GM12878 (cell line): ENCODE measurements around the gene PERM1. TPM values are rescaled to one million over a fixed set of nuclear protein-coding genes. Genes with fewer than 3 reads are reported as not detected.

Source experiments
- ATAC-seq: fragments of 200-7000 bp; cut with Tn5 transposase; 3 replicates; pipeline ENCODE4 v1.9.1; 2020; ENCODE audit warnings: mild to moderate bottlenecking, moderate library complexity
- BruUV-seq: library from RNA; stranded (reverse); fragments of 400-500 nt; replicated peaks from 2 replicates; lab custom pipeline; 2021; lab: Mats Ljungman, UMichigan
- CTCF ChIA-PET: fragments of 300-600 bp; sonication (Branson Sonifier 250); formaldehyde crosslinking; extraction: SDS; loops from one replicate; lab custom pipeline; 2021; ENCODE audit warnings: inconsistent platforms; lab: Yijun Ruan, JAX
- POLR2A ChIA-PET: fragments of 350-600 bp; formaldehyde crosslinking; extraction: SDS; loops from one replicate; lab custom pipeline; 2021; ENCODE audit warnings: inconsistent platforms; lab: Charles Lee
- RAD21 ChIA-PET: fragments of 300-600 bp; sonication (Branson Sonifier 250); formaldehyde crosslinking; loops from one replicate; lab custom pipeline; 2023; ENCODE audit warnings: antibody characterized with exemption; ENCODE audit not compliant: unreplicated experiment; lab: Charles Lee
- SMC1A ChIA-PET: fragments of 300-600 bp; sonication (Branson Sonifier 250); formaldehyde crosslinking; loops from one replicate; lab custom pipeline; 2023; ENCODE audit not compliant: unreplicated experiment, uncharacterized antibody; lab: Charles Lee
- DNase-seq: peaks from one replicate; pipeline ENCODE4 v3.0.0-alpha.2; 2011; ENCODE audit warnings: low read depth, low spot score
- FAIRE-seq: peaks from 3 replicates; lab custom pipeline; 2011; peaks lifted over from hg19 to GRCh38; lab: Jason Lieb, UNC
- H2AFZ ChIP-seq: 2 replicates; pipeline ENCODE4 v1.6.0; 2011; ENCODE audit warnings: low read depth, low read length, control low read depth; ENCODE audit not compliant: control insufficient read depth
- H3K27ac ChIP-seq: 2 replicates; pipeline ENCODE4 v1.5.1; 2011; ENCODE audit warnings: control low read depth; ENCODE audit not compliant: control insufficient read depth, insufficient read depth
- H3K27me3 ChIP-seq, 2 experiments: replicated peaks in 1 of 2; 2 replicates each; pipeline versions ENCODE4 v1.6.0 to v1.6.1; 2011; ENCODE audit warnings: low read length in 1 of 2; ENCODE audit not compliant: control insufficient read depth in 2 of 2, insufficient read depth in 2 of 2
- H3K36me3 ChIP-seq, 2 experiments: 2 replicates each; pipeline ENCODE4 v1.5.1; 2011; ENCODE audit warnings: low read length in 1 of 2; ENCODE audit not compliant: control insufficient read depth in 2 of 2, insufficient read depth in 2 of 2
- H3K4me1 ChIP-seq: 2 replicates; pipeline ENCODE4 v1.6.1; 2011; ENCODE audit warnings: mild to moderate bottlenecking, low read length, moderate library complexity, mixed read lengths; ENCODE audit not compliant: control insufficient read depth, insufficient read depth
- H3K4me2 ChIP-seq: 2 replicates; pipeline ENCODE4 v1.6.0; 2011; ENCODE audit warnings: control low read depth; ENCODE audit not compliant: control insufficient read depth, insufficient read depth
- H3K4me3 ChIP-seq: fragments of 200-600 bp; sonication (generic); 2 replicates; pipeline ENCODE4 v1.5.1; 2016
- H3K79me2 ChIP-seq: 2 replicates; pipeline ENCODE4 v1.6.0; 2011; ENCODE audit warnings: low read length; ENCODE audit not compliant: control insufficient read depth, insufficient read depth
- H3K9ac ChIP-seq: 2 replicates; pipeline ENCODE4 v1.8.0; 2011; ENCODE audit warnings: low read length, control low read depth, mixed read lengths; ENCODE audit not compliant: control insufficient read depth, insufficient read depth
- H3K9me3 ChIP-seq: replicated peaks from 3 replicates; pipeline ENCODE4 v1.5.1; 2011; ENCODE audit warnings: mild to moderate bottlenecking, low read length; ENCODE audit not compliant: control insufficient read depth, insufficient read depth
- H4K20me1 ChIP-seq: 2 replicates; pipeline ENCODE4 v1.6.0; 2011; ENCODE audit not compliant: control insufficient read depth, insufficient read depth
- E4F1 ChIP-seq: fragments of 450-650 bp; IDR thresholded peaks from 2 replicates; pipeline ENCODE4 v1.6.1; 2018; ENCODE audit warnings: borderline replicate concordance, mild to moderate bottlenecking; ENCODE audit not compliant: partially characterized antibody
- NR2C1 ChIP-seq: fragments of 450-650 bp; IDR thresholded peaks from 2 replicates; pipeline ENCODE4 v1.6.1; 2017; ENCODE audit warnings: antibody characterized with exemption, mild to moderate bottlenecking, moderate library complexity
- WGBS: methylation state at CpG from one replicate; pipeline ENCODE4 v1.1.6; 2016; ENCODE audit warnings: low lambda C conversion rate; ENCODE audit not compliant: insufficient replicate concordance, insufficient coverage; ENCODE audit errors: missing lambda C conversion rate; 5-methylcytosine and 5-hydroxymethylcytosine counted together
- in situ Hi-C: fragments of 300-500 bp; cut with MboI; formaldehyde crosslinking; loops from 9 replicates; pipeline ENCODE4 v1.14.3; 2018; ENCODE audit warnings: mixed read lengths
- intact Hi-C: fragments of 100-400 bp; cut with micrococcal nuclease; formaldehyde crosslinking; loops from one replicate; pipeline ENCODE4 v1.14.2; 2022; ENCODE audit not compliant: unreplicated experiment
- polyA plus RNA-seq, 11 experiments: library from polyadenylated mRNA; depleted of rRNA in 4 of 11; unstranded in 6 of 11; stranded (reverse) in 5 of 11; fragments of >200 nt; fragmentation: Nextera tagmentation in 4 of 11; fragmentation: Illumina TruSeq in 1 of 11; extraction: Ambion mirVana in 4 of 11; extraction: Trizol in 1 of 11; gene quantifications; 1 replicate in 1 of 11; 2 replicates in 10 of 11; pipeline versions ENCODE4 v1.2.1 to v1.2.3, GENCODE V29; 2011 to 2016; ENCODE audit warnings: inconsistent platforms in 2 of 11, missing spikeins in 2 of 11, low read depth in 1 of 11
- total RNA-seq, 4 experiments: library from RNA; depleted of rRNA in 3 of 4; stranded (reverse); fragments of >200 nt in 3 of 4; fragmentation: Illumina TruSeq in 1 of 4; extraction: Trizol in 1 of 4; gene quantifications; 2 replicates each; pipeline versions ENCODE4 v1.2.1 to v1.2.3, GENCODE V29; 2013 to 2021
- TF ChIP-seq, protein P1 (sequence below), 3 experiments: IDR thresholded peaks in 2 of 3; conservative IDR thresholded peaks in 1 of 3; 2 replicates each; pipeline ENCODE4 v1.5.1; 2011; ENCODE audit warnings: low read depth in 3 of 3, low read length in 3 of 3, mild to moderate bottlenecking in 3 of 3, control low read depth in 2 of 3, moderate library complexity in 2 of 3, inconsistent platforms in 1 of 3, mixed read lengths in 1 of 3; ENCODE audit not compliant: control insufficient read depth in 2 of 3, insufficient read depth in 1 of 3; ENCODE audit errors: extremely low read depth in 1 of 3

Gene PERM1
- total and polyA plus RNA-seq, 10 of the 15 experiments (the other 5 are each of a cell fraction or from before 2014, with no cell fraction given), result not detected

DNA sequence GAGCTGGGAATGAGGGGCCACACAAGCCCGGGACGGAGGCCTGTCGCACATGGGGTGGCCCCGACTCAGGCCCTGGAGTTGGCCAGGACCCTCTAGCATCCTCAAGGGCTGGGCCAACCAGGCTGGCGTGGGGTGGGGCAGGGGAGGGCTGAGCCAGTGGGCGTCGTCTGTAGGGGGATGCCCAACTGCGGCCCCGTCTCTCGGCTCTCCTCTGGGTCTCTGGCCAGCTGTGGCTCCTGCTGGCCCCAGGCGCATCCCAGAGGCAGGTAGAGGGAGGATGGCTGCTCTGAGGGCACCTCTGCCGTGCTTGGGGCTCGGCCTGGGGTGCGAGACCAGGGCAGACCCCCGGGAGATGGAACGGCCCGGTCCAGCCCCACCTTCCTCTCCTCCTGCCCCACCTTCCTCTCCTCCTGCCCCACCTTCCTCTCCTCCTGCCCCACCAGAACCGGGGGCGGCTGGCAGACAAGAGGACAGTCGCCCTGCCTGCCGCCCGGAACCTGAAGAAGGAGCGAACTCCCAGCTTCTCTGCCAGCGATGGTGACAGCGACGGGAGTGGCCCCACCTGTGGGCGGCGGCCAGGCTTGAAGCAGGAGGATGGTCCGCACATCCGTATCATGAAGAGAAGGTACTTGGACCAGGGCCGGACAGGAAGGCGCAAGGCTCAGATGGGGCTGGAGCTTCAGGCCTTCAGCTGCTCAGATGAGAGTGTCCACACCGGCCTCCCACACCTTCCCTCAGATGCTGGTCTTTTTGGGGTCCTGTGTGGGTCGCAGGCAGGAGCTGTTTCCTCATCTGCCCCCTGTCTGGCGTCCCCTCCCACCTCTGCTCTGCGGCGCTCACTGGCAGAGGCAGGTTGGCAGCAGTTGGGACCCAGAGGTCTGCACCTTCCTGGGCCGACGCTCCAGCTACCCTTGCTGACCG, 51.9 kb downstream of the PERM1 start (continued):
- no peak for TF ChIP-seq E4F1

GRCh38 chr1:928825-929661, 52.9 kb downstream of the PERM1 start:
- no peaks in the 10 kb centered on the region for H3K36me3 ChIP-seq
- H3K9me3 ChIP-seq, result no peaks in the 10 kb centered on the region
- DNase-seq (no peak), ATAC-seq (no peak), FAIRE-seq (no peak)
- H3K4me3 ChIP-seq, result no peak overlapping the region
- ChIA-PET CTCF (no interaction called here), POLR2A (no interaction called here), SMC1A (no interaction called here), RAD21 (no interaction called here)
- 41% methylated on average over 39 of the region's 40 CpGs for WGBS
- H3K4me1 ChIP-seq, result no peaks in the 10 kb centered on the region
- no peak overlapping the region for H3K27ac ChIP-seq
- BruUV-seq, result no TSS peak
- no peak overlapping the region for H3K9ac ChIP-seq
- peaks cover 8 to 9% of the 10 kb centered on the region in 2 experiments for H3K27me3 ChIP-seq
- no peak overlapping the region for H2AFZ ChIP-seq
- H4K20me1 ChIP-seq, result no peaks in the 10 kb centered on the region
- in situ Hi-C loops, result no loop called here
- H3K4me2 ChIP-seq, result no peak overlapping the region
- no peaks in the 10 kb centered on the region for H3K79me2 ChIP-seq
- TF ChIP-seq, protein P1, sequence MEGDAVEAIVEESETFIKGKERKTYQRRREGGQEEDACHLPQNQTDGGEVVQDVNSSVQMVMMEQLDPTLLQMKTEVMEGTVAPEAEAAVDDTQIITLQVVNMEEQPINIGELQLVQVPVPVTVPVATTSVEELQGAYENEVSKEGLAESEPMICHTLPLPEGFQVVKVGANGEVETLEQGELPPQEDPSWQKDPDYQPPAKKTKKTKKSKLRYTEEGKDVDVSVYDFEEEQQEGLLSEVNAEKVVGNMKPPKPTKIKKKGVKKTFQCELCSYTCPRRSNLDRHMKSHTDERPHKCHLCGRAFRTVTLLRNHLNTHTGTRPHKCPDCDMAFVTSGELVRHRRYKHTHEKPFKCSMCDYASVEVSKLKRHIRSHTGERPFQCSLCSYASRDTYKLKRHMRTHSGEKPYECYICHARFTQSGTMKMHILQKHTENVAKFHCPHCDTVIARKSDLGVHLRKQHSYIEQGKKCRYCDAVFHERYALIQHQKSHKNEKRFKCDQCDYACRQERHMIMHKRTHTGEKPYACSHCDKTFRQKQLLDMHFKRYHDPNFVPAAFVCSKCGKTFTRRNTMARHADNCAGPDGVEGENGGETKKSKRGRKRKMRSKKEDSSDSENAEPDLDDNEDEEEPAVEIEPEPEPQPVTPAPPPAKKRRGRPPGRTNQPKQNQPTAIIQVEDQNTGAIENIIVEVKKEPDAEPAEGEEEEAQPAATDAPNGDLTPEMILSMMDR (IDR thresholded peaks at IDR 0.05 in 2 of 3, conservative IDR thresholded peaks at IDR 0.05 in 1 of 3; ENCODE audit: control insufficient read depth in 2 of 3, extremely low read depth in 1 of 3, insufficient read depth in 1 of 3, low read depth in 3 of 3, low read length in 3 of 3), result peak in 1 of 3 experiments; percentile 5; a peak in 1 of 6 replicates
- no peak for TF ChIP-seq NR2C1
- intact Hi-C loops, result no loop called here
